A204.1 (cell line): ENCODE results near the gene LRCH2.

ENCODE experiments used
- FAIRE-seq: peaks from 2 replicates; lab custom pipeline; 2012; peaks lifted over from hg19 to GRCh38; lab: Jason Lieb, UNC

LRCH2 gene

DNA sequence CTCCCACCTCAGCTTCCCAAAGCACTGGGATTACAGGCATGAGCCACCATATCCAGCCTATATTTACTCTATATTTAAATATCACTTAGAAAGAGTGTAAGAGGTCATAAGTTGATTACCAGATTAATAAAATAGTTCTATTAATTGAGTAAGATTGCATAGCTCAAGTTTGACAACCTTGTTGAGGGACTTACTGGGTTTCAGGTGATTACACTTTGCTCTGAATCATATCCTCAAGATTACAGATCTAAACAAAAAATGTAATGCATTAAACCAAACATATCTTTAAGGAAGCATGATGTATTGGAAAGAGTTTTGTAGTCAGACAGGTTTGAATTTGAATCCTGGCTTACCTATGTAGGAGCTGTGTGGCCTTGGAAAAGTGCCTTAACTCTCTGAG is 168.6 kb downstream of the LRCH2 start:
- no peak for FAIRE-seq
